Right renal pelvis (tissue), 4 donors: Measurements from ENCODE around the gene PLG. TPM values are rescaled to one million over a fixed set of nuclear protein-coding genes. Genes with fewer than 3 reads are reported as not detected.

Experiments used
- polyA plus RNA-seq, 4 donors: library from polyadenylated mRNA; unstranded; fragments of 120-200 nt; gene quantifications; one replicate each; pipeline ENCODE4 v1.2.1, GENCODE V29; 2013; ENCODE audit not compliant: insufficient read length in 4 of 4

The PLG gene
- polyA plus RNA-seq, 4 donors: 2.5 to 23.4 (median 14.0) TPM

Other genes starting within 250 kb of the PLG start
- gene LPA, start 38.0 kb upstream of the PLG start, polyA plus RNA-seq: under 1 TPM; 0.06 to 0.25 (median 0.17) TPM